Neural cell (in vitro differentiated cells): ENCODE measurements around the gene NPAS3. TPM values are rescaled to one million over a fixed set of nuclear protein-coding genes. Genes with fewer than 3 reads are reported as not detected.

Experiments
- H2AFZ ChIP-seq: fragments of 200-600, 300-800 bp; sonication (generic), shearing (Covaris generic); 2 replicates; pipeline ENCODE4 v1.6.0; 2014; ENCODE audit warnings: low read depth, mild to moderate bottlenecking, antibody characterized with exemption, low read length, moderate library complexity
- H3F3A ChIP-seq: fragments of 200-600 bp; shearing (Covaris generic); 2 replicates; pipeline ENCODE4 v1.6.1; 2016; ENCODE audit warnings: mild to moderate bottlenecking, moderate library complexity, mixed read lengths, antibody characterized with exemption, low read length; ENCODE audit not compliant: insufficient read depth, poor library complexity, severe bottlenecking
- H3K27ac ChIP-seq: fragments of 200-600, 300-800 bp; sonication (generic), shearing (Covaris generic); 2 replicates; pipeline ENCODE4 v1.5.1; 2014; ENCODE audit warnings: mild to moderate bottlenecking, low read length, moderate library complexity
- H3K27me3 ChIP-seq: fragments of 300-800, 200-600 bp; sonication (generic), shearing (Covaris generic); 2 replicates; pipeline ENCODE4 v1.6.0; 2014; ENCODE audit warnings: mild to moderate bottlenecking, low read depth, low read length, moderate library complexity; ENCODE audit not compliant: insufficient read depth
- H3K36me3 ChIP-seq: fragments of 300-800, 200-600 bp; sonication (generic), shearing (Covaris generic); 2 replicates; pipeline ENCODE4 v1.5.1; 2014; ENCODE audit warnings: mild to moderate bottlenecking, antibody characterized with exemption, low read length, moderate library complexity; ENCODE audit not compliant: insufficient read depth
- H3K4me2 ChIP-seq: fragments of 300-800, 200-600 bp; sonication (generic), shearing (Covaris generic); 2 replicates; pipeline ENCODE4 v1.6.0; 2014; ENCODE audit warnings: mild to moderate bottlenecking, low read length
- H3K4me3 ChIP-seq: fragments of 300-800, 200-600 bp; sonication (generic), shearing (Covaris generic); 2 replicates; pipeline ENCODE4 v1.5.1; 2014; ENCODE audit warnings: mild to moderate bottlenecking, low read length, moderate library complexity
- H3K79me2 ChIP-seq: fragments of 200-600 bp; shearing (Covaris generic); replicated peaks from 2 replicates; pipeline ENCODE4 v1.6.0; 2014; ENCODE audit warnings: mild to moderate bottlenecking, low read length, moderate library complexity; ENCODE audit not compliant: insufficient read depth
- H3K9ac ChIP-seq: fragments of 300-800, 200-600 bp; sonication (generic), shearing (Covaris generic); 2 replicates; pipeline ENCODE4 v1.6.1; 2016; ENCODE audit warnings: mild to moderate bottlenecking, low read length, mixed read lengths
- H3K9me2 ChIP-seq: fragments of 200-600 bp; shearing (Covaris generic); 2 replicates; pipeline ENCODE4 v1.6.1; 2016; ENCODE audit warnings: mild to moderate bottlenecking, low read length, mixed read lengths; ENCODE audit not compliant: insufficient read depth
- H3K9me3 ChIP-seq: fragments of 200-600, 300-800 bp; sonication (generic), shearing (Covaris generic); 2 replicates; pipeline ENCODE4 v1.6.1; 2016; ENCODE audit warnings: mild to moderate bottlenecking, mixed run types, low read length, moderate library complexity, mixed read lengths
- H4K20me1 ChIP-seq: fragments of 200-600 bp; shearing (Covaris generic); 2 replicates; pipeline ENCODE4 v1.6.1; 2016; ENCODE audit warnings: mild to moderate bottlenecking, mixed run types; ENCODE audit not compliant: insufficient read depth
- EP300 ChIP-seq: fragments of 450-650 bp; conservative IDR thresholded peaks from 2 replicates; pipeline ENCODE4 v1.6.1; 2014; ENCODE audit warnings: antibody characterized with exemption, mild to moderate bottlenecking, moderate library complexity; ENCODE audit not compliant: poor library complexity, severe bottlenecking
- EZH2 ChIP-seq: fragments of 200-600, 300-800 bp; shearing (Covaris generic), sonication (generic); IDR thresholded peaks from 2 replicates; pipeline ENCODE4 v1.6.1; 2014; ENCODE audit warnings: antibody characterized with exemption, low read length, borderline replicate concordance, mild to moderate bottlenecking; ENCODE audit not compliant: insufficient read depth, poor library complexity, severe bottlenecking
- MXI1 ChIP-seq: fragments of 450-650 bp; conservative IDR thresholded peaks from 2 replicates; pipeline ENCODE4 v1.6.1; 2014; ENCODE audit warnings: antibody characterized with exemption, mild to moderate bottlenecking; ENCODE audit not compliant: poor library complexity, severe bottlenecking
- POLR2AphosphoS5 ChIP-seq: IDR thresholded peaks from 2 replicates; pipeline ENCODE4 v1.6.1; 2012
- RAD21 ChIP-seq: fragments of 450-650 bp; conservative IDR thresholded peaks from 2 replicates; pipeline ENCODE4 v1.6.1; 2014; ENCODE audit warnings: antibody characterized with exemption, mild to moderate bottlenecking, moderate library complexity
- SMC3 ChIP-seq: fragments of 450-650 bp; conservative IDR thresholded peaks from 2 replicates; pipeline ENCODE4 v1.6.1; 2014; ENCODE audit warnings: antibody characterized with exemption, mild to moderate bottlenecking, moderate library complexity; ENCODE audit not compliant: poor library complexity
- TAF1 ChIP-seq: IDR thresholded peaks from 2 replicates; pipeline ENCODE4 v1.6.1; 2012; ENCODE audit warnings: low read depth
- polyA plus RNA-seq: library from polyadenylated mRNA; depleted of rRNA; stranded (reverse); fragments of >200 nt; gene quantifications from 2 replicates; pipeline ENCODE4 v1.2.3, GENCODE V29; 2014
- TF ChIP-seq, protein P1 (sequence below): IDR thresholded peaks from 2 replicates; pipeline ENCODE4 v1.6.1; 2012; ENCODE audit warnings: borderline replicate concordance
- TF ChIP-seq, protein P2 (sequence below): fragments of 450-650 bp; IDR thresholded peaks from 2 replicates; pipeline ENCODE4 v1.5.1; 2014; ENCODE audit warnings: antibody characterized with exemption, mild to moderate bottlenecking, moderate library complexity; ENCODE audit not compliant: poor library complexity, severe bottlenecking

NPAS3 gene
- polyA plus RNA-seq, 1 donor from 2014 or later, result 1.3 TPM

DNA sequence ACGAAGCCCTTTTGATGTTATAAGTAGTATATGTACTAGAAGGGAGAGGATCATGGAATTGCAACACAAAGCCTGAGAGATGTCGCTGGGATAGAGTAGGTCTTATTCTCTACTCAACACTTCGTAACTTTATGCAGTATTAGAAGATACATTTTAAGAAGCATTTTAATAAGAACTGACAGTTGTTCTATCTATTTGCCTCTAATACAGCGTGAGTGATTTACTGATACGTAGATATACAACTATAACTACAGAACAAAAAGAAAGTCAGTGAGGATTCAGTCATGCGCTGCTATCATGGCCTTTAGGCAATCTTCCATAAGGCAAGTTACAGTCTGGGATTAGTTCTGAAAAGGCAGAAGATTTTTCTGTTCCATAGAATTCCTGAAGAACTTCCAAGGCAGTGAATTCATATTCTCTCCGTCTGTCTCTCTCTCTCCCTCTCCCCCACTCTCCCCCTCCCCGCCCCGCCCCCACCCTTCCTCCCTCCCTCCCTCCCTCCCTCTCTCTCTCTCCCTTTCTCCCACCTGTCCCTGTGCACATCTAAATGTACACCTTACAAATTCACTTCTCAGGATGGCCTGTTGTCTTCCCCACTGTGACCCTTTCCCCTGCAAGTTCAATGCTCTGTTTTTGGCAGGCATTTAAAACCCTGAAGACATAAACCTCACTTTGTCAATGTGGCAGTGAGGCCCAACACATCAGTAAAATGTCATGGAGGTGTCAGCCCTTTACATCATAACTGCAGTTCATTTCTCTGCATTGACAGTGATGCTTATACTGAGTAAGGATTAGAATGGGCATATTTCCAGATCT, 541.6 kb downstream of the NPAS3 start:
- H3K4me3 ChIP-seq, result no peak overlapping the region
- H3K9ac ChIP-seq, result no peak overlapping the region
- no peak for TF ChIP-seq RAD21
- TF ChIP-seq TAF1, result no peak
- no peak for TF ChIP-seq EZH2
- TF ChIP-seq POLR2AphosphoS5, result peak; percentile 100
- TF ChIP-seq, protein P1, sequence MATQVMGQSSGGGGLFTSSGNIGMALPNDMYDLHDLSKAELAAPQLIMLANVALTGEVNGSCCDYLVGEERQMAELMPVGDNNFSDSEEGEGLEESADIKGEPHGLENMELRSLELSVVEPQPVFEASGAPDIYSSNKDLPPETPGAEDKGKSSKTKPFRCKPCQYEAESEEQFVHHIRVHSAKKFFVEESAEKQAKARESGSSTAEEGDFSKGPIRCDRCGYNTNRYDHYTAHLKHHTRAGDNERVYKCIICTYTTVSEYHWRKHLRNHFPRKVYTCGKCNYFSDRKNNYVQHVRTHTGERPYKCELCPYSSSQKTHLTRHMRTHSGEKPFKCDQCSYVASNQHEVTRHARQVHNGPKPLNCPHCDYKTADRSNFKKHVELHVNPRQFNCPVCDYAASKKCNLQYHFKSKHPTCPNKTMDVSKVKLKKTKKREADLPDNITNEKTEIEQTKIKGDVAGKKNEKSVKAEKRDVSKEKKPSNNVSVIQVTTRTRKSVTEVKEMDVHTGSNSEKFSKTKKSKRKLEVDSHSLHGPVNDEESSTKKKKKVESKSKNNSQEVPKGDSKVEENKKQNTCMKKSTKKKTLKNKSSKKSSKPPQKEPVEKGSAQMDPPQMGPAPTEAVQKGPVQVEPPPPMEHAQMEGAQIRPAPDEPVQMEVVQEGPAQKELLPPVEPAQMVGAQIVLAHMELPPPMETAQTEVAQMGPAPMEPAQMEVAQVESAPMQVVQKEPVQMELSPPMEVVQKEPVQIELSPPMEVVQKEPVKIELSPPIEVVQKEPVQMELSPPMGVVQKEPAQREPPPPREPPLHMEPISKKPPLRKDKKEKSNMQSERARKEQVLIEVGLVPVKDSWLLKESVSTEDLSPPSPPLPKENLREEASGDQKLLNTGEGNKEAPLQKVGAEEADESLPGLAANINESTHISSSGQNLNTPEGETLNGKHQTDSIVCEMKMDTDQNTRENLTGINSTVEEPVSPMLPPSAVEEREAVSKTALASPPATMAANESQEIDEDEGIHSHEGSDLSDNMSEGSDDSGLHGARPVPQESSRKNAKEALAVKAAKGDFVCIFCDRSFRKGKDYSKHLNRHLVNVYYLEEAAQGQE, result peak; percentile 70
- TF ChIP-seq, protein P2, sequence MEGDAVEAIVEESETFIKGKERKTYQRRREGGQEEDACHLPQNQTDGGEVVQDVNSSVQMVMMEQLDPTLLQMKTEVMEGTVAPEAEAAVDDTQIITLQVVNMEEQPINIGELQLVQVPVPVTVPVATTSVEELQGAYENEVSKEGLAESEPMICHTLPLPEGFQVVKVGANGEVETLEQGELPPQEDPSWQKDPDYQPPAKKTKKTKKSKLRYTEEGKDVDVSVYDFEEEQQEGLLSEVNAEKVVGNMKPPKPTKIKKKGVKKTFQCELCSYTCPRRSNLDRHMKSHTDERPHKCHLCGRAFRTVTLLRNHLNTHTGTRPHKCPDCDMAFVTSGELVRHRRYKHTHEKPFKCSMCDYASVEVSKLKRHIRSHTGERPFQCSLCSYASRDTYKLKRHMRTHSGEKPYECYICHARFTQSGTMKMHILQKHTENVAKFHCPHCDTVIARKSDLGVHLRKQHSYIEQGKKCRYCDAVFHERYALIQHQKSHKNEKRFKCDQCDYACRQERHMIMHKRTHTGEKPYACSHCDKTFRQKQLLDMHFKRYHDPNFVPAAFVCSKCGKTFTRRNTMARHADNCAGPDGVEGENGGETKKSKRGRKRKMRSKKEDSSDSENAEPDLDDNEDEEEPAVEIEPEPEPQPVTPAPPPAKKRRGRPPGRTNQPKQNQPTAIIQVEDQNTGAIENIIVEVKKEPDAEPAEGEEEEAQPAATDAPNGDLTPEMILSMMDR, result no peak
- TF ChIP-seq EP300, result peak; percentile 99
- TF ChIP-seq SMC3, result no peak
- TF ChIP-seq MXI1, result no peak
- peaks cover 9% of the 10 kb centered on the region for H3K27me3 ChIP-seq
- H3K79me2 ChIP-seq, result no peaks in the 10 kb centered on the region
- no peaks in the 10 kb centered on the region for H3K9me2 ChIP-seq
- H2AFZ ChIP-seq, result no peak overlapping the region
- no peaks in the 10 kb centered on the region for H3K9me3 ChIP-seq
- no peak overlapping the region for H3K4me2 ChIP-seq
- no peaks in the 10 kb centered on the region for H3K36me3 ChIP-seq
- H4K20me1 ChIP-seq, result no peaks in the 10 kb centered on the region
- H3F3A ChIP-seq, result no peaks in the 10 kb centered on the region
- H3K27ac ChIP-seq, result no peak overlapping the region

DNA sequence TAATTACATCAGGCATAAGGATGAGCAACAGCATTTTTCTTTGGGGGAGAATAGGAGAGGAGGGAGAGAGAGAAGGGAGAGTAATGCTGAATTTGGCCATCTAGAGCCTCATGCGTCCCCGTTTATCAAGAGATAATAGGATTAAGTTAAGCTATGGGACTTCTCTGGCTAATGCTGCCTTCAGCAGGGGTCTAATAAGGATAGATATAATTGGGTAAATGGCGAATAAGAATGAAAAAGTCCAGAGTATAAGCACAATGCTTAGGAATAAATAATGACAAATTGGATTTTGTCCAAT, 542.2 kb downstream of the NPAS3 start:
- Histone ChIP-seq H4K20me1 (no peaks in the 10 kb centered on the region), H3K27me3 (peaks cover 9% of the 10 kb centered on the region), H2AFZ (no peak overlapping the region), H3F3A (no peaks in the 10 kb centered on the region), H3K9me3 (no peaks in the 10 kb centered on the region), H3K27ac (no peak overlapping the region), H3K79me2 (no peaks in the 10 kb centered on the region), H3K9me2 (no peaks in the 10 kb centered on the region), H3K4me3 (no peak overlapping the region), H3K9ac (no peak overlapping the region), H3K36me3 (no peaks in the 10 kb centered on the region), H3K4me2 (no peak overlapping the region)
- TF ChIP-seq EZH2 (no peak), SMC3 (no peak), TAF1 (no peak), MXI1 (no peak), RAD21 (no peak), EP300 (no peak), POLR2AphosphoS5 (no peak)
- TF ChIP-seq, protein P1, result no peak
- TF ChIP-seq, protein P2, result no peak
